Loucy (cell line): ENCODE results near the gene PI16.

Experiments used
- H2AFZ ChIP-seq: fragments of 200-600 bp; sonication (generic); 2 replicates; pipeline ENCODE4 v1.6.0; 2016; ENCODE audit warnings: antibody characterized with exemption, mild to moderate bottlenecking, low read length, moderate library complexity
- H3F3A ChIP-seq: fragments of 200-600 bp; 2 replicates; pipeline ENCODE4 v1.6.0; 2016; ENCODE audit warnings: antibody characterized with exemption, low read depth, mild to moderate bottlenecking
- H3K27me3 ChIP-seq: fragments of 200-600 bp; sonication (generic); 2 replicates; pipeline ENCODE4 v1.6.1; 2014; ENCODE audit warnings: low read length, mild to moderate bottlenecking; ENCODE audit not compliant: insufficient read depth, poor library complexity, severe bottlenecking
- H3K36me3 ChIP-seq: fragments of 200-600 bp; sonication (generic); 2 replicates; pipeline ENCODE4 v1.6.1; 2016; ENCODE audit warnings: low read length; ENCODE audit not compliant: insufficient read depth
- H3K4me1 ChIP-seq: fragments of 200-600 bp; sonication (generic); 2 replicates; pipeline ENCODE4 v1.5.1; 2014; ENCODE audit warnings: low read length, mild to moderate bottlenecking; ENCODE audit not compliant: insufficient read depth, poor library complexity, severe bottlenecking
- H3K4me2 ChIP-seq: fragments of 200-600 bp; sonication (generic); 2 replicates; pipeline ENCODE4 v1.6.0; 2014; ENCODE audit warnings: antibody characterized with exemption, low read length, low read depth, mild to moderate bottlenecking; ENCODE audit not compliant: poor library complexity, severe bottlenecking
- H3K4me3 ChIP-seq: fragments of 200-600 bp; sonication (generic); 2 replicates; pipeline ENCODE4 v1.5.1; 2014; ENCODE audit warnings: low read length, mild to moderate bottlenecking, mixed read lengths; ENCODE audit not compliant: poor library complexity, severe bottlenecking
- H3K79me2 ChIP-seq: fragments of 200-600 bp; sonication (generic); 2 replicates; pipeline ENCODE4 v1.6.1; 2014; ENCODE audit warnings: low read length; ENCODE audit not compliant: insufficient read depth
- H3K9ac ChIP-seq: fragments of 200-600 bp; sonication (generic); 2 replicates; pipeline ENCODE4 v1.6.0; 2014; ENCODE audit warnings: mild to moderate bottlenecking, low read depth, low read length, moderate library complexity; ENCODE audit not compliant: poor library complexity, severe bottlenecking
- H3K9me2 ChIP-seq: fragments of 200-600 bp; sonication (generic); replicated peaks from 2 replicates; pipeline ENCODE4 v1.6.1; 2016; ENCODE audit warnings: low read depth, low read length, mixed read lengths
- H3K9me3 ChIP-seq: fragments of 200-600 bp; sonication (generic); 2 replicates; pipeline ENCODE4 v1.6.1; 2014; ENCODE audit warnings: mild to moderate bottlenecking, antibody characterized with exemption, low read length, low read depth; ENCODE audit not compliant: insufficient read depth
- H4K20me1 ChIP-seq: fragments of 200-600 bp; sonication (generic); 2 replicates; pipeline ENCODE4 v1.6.0; 2014; ENCODE audit warnings: antibody characterized with exemption, low read length, mild to moderate bottlenecking; ENCODE audit not compliant: insufficient read depth, poor library complexity, severe bottlenecking
- EZH2phosphoT487 ChIP-seq: fragments of 200-600 bp; IDR thresholded peaks from 2 replicates; pipeline ENCODE4 v1.6.1; 2018; ENCODE audit warnings: antibody characterized with exemption, mild to moderate bottlenecking, moderate library complexity, borderline replicate concordance
- TF ChIP-seq, protein P1 (sequence below): fragments of 200-600 bp; sonication (generic); conservative IDR thresholded peaks from 2 replicates; pipeline ENCODE4 v1.5.1; 2014; ENCODE audit warnings: mild to moderate bottlenecking, antibody characterized with exemption, low read length

The PI16 gene

DNA sequence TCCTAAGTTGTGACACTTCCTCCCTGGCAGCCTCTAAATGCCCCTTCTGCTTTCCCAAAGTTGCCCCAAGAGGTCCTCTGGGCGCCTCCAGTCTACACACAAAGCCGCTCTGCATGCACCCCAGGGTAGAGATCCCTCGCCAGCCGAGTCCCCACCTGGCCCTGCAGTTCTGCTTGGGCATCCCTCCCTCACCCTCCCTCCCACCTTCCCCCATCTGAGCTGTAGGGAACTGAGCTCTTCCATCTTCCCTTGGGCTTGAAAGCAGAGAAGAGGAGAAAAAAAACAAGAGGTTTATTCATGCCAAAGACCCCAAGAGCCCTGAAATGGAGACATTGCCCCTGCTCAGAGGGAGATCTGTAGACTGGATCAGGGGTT, 45.2 kb downstream of the PI16 start:
- TF ChIP-seq, protein P1, sequence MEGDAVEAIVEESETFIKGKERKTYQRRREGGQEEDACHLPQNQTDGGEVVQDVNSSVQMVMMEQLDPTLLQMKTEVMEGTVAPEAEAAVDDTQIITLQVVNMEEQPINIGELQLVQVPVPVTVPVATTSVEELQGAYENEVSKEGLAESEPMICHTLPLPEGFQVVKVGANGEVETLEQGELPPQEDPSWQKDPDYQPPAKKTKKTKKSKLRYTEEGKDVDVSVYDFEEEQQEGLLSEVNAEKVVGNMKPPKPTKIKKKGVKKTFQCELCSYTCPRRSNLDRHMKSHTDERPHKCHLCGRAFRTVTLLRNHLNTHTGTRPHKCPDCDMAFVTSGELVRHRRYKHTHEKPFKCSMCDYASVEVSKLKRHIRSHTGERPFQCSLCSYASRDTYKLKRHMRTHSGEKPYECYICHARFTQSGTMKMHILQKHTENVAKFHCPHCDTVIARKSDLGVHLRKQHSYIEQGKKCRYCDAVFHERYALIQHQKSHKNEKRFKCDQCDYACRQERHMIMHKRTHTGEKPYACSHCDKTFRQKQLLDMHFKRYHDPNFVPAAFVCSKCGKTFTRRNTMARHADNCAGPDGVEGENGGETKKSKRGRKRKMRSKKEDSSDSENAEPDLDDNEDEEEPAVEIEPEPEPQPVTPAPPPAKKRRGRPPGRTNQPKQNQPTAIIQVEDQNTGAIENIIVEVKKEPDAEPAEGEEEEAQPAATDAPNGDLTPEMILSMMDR, result no peak
- TF ChIP-seq EZH2phosphoT487, result no peak
- no peaks in the 10 kb centered on the region for H3F3A ChIP-seq

DNA sequence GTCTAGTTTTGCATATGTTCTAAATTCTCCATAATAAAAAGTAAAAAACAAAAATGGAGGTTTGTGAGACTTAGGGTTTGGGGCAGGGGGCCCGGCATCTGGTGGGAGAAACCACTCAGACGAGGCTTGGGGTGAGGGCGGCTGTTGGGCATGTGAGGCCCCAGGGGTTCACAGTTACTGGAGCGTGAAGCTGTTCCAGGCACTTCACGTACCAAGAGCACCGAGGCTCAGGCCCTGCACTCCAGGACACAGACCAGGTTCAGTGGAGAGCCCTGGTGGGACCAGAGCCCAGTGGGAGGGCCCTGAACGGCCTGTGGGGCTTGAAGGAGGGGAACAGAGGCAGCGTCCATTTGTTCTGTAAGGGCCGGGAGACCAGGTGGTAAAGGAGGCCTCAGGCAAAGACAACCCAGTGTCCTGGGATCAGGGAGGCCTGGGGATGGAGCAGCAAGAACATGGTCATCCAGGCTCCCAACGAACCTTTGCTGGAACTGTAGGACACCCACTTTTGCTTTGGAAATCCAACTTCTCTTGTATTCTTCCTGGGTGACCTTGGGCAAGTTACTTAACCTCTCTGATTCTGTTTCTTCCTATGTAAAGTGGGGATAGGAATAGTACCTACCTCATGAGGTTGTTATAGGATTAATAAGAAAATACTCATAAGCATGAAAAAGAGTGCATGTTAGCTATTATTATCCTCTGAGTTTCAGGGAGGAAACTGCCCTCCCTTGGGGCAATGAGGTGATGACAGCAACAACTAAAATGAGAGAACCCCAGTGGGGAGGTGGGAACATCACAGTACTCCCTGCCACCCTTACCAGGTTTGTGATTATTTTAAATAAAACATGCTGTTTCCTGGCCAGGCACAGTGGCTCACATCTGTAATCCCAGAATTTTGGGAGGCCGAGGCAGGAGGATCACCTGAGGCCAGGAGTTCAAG, 49.8 kb downstream of the PI16 start:
- Histone ChIP-seq H3K4me1 (peaks cover 5% of the 10 kb centered on the region), H3K9me3 (no peaks in the 10 kb centered on the region), H3K79me2 (no peaks in the 10 kb centered on the region), H3K9me2 (no peaks in the 10 kb centered on the region), H3K27me3 (no peaks in the 10 kb centered on the region), H4K20me1 (no peaks in the 10 kb centered on the region), H3F3A (no peaks in the 10 kb centered on the region), H3K4me2 (no peak overlapping the region), H3K36me3 (no peaks in the 10 kb centered on the region), H3K4me3 (no peak overlapping the region), H2AFZ (no peak overlapping the region), H3K9ac (no peak overlapping the region)
- TF ChIP-seq EZH2phosphoT487, result no peak
- TF ChIP-seq, protein P1, result no peak

More for the DNA sequence above, 45.2 kb downstream of the PI16 start:
- H3K27me3 ChIP-seq, result no peaks in the 10 kb centered on the region
- H2AFZ ChIP-seq, result no peak overlapping the region
- no peaks in the 10 kb centered on the region for H4K20me1 ChIP-seq
- no peaks in the 10 kb centered on the region for H3K9me2 ChIP-seq
- no peak overlapping the region for H3K4me3 ChIP-seq
- H3K9ac ChIP-seq, result no peak overlapping the region
- no peak overlapping the region for H3K4me2 ChIP-seq
- H3K4me1 ChIP-seq, result no peaks in the 10 kb centered on the region
- no peaks in the 10 kb centered on the region for H3K9me3 ChIP-seq
- H3K36me3 ChIP-seq, result no peaks in the 10 kb centered on the region
- H3K79me2 ChIP-seq, result no peaks in the 10 kb centered on the region

GRCh38 chr6:37005061-37005810, 50.7 kb downstream of the PI16 start, which contains the start of gene FGD2:
Gene FGD2, plus strand, starts transcription at chr6:37005655. Its CDS starts 163 bp downstream, at chr6:37005818.
- TF ChIP-seq, protein P1, result no peak
- no peak for TF ChIP-seq EZH2phosphoT487
- H3K9me2 ChIP-seq, result no peaks in the 10 kb centered on the region
- H3K4me1 ChIP-seq, result peaks cover 5% of the 10 kb centered on the region
- H3K79me2 ChIP-seq, result no peaks in the 10 kb centered on the region
- H3K4me3 ChIP-seq, result no peak within 1 kb of the TSS
- no peaks in the 10 kb centered on the region for H3K27me3 ChIP-seq
- H4K20me1 ChIP-seq, result no peaks in the 10 kb centered on the region
- H3K9ac ChIP-seq, result no peak within 1 kb of the TSS
- no peaks in the 10 kb centered on the region for H3K36me3 ChIP-seq
- no peak within 1 kb of the TSS for H2AFZ ChIP-seq
- no peaks in the 10 kb centered on the region for H3K9me3 ChIP-seq
- no peaks in the 10 kb centered on the region for H3F3A ChIP-seq
- H3K4me2 ChIP-seq, result peak within 1 kb of the TSS; percentile 25
